Measurements from ENCODE around the gene CRYBG3. TPM values are rescaled to one million over a fixed set of nuclear protein-coding genes. Genes with fewer than 3 reads are reported as not detected.

CRYBG3 gene
- total RNA-seq, 1 donor from 2014 or later = 13.4 TPM

GRCh38 chr3:97956051-97956450 lies 134.2 kb downstream of the CRYBG3 start:
- FAIRE-seq = no peak
- DNase-seq (ENCODE audit: low read depth) = no peak
- TF ChIP-seq CTCF (IDR thresholded peaks at IDR 0.05; ENCODE audit: insufficient read depth, low read length, severe bottlenecking) = no peak
- Histone ChIP-seq H3K27me3 (ENCODE audit: control insufficient read depth, insufficient read depth, low read length) (no peaks in the 10 kb centered on the region), H3K4me3 (ENCODE audit: low read depth, low read length) (no peak overlapping the region), H3K36me3 (ENCODE audit: control insufficient read depth, insufficient read depth, low read length) (peaks cover 5% of the 10 kb centered on the region)

GRCh38 chr3:97957617-97958311 lies 136.0 kb downstream of the CRYBG3 start:
- DNase-seq (ENCODE audit: low read depth) (no peak), FAIRE-seq (no peak)
- H3K36me3 ChIP-seq (ENCODE audit: control insufficient read depth, insufficient read depth, low read length) = peaks cover 5% of the 10 kb centered on the region
- no peak overlapping the region for H3K4me3 ChIP-seq (ENCODE audit: low read depth, low read length)
- no peak for TF ChIP-seq CTCF (IDR thresholded peaks at IDR 0.05; ENCODE audit: insufficient read depth, low read length, severe bottlenecking)
- no peaks in the 10 kb centered on the region for H3K27me3 ChIP-seq (ENCODE audit: control insufficient read depth, insufficient read depth, low read length)

GRCh38 chr3:97958396-97958795 lies 136.6 kb downstream of the CRYBG3 start:
- Histone ChIP-seq H3K27me3 (ENCODE audit: control insufficient read depth, insufficient read depth, low read length) (no peaks in the 10 kb centered on the region), H3K4me3 (ENCODE audit: low read depth, low read length) (no peak overlapping the region), H3K36me3 (ENCODE audit: control insufficient read depth, insufficient read depth, low read length) (peaks cover 5% of the 10 kb centered on the region)
- FAIRE-seq (no peak), DNase-seq (ENCODE audit: low read depth) (no peak)
- no peak for TF ChIP-seq CTCF (IDR thresholded peaks at IDR 0.05; ENCODE audit: insufficient read depth, low read length, severe bottlenecking)

GRCh38 chr3:97958796-97959195 lies 137.0 kb downstream of the CRYBG3 start:
- FAIRE-seq (no peak), DNase-seq (ENCODE audit: low read depth) (no peak)
- H3K27me3 ChIP-seq (ENCODE audit: control insufficient read depth, insufficient read depth, low read length) = no peaks in the 10 kb centered on the region
- peaks cover 5% of the 10 kb centered on the region for H3K36me3 ChIP-seq (ENCODE audit: control insufficient read depth, insufficient read depth, low read length)
- no peak for TF ChIP-seq CTCF (IDR thresholded peaks at IDR 0.05; ENCODE audit: insufficient read depth, low read length, severe bottlenecking)
- H3K4me3 ChIP-seq (ENCODE audit: low read depth, low read length) = no peak overlapping the region

GRCh38 chr3:97959872-97960271 lies 138.1 kb downstream of the CRYBG3 start:
- Histone ChIP-seq H3K27me3 (ENCODE audit: control insufficient read depth, insufficient read depth, low read length) (no peaks in the 10 kb centered on the region), H3K36me3 (ENCODE audit: control insufficient read depth, insufficient read depth, low read length) (peaks cover 4% of the 10 kb centered on the region), H3K4me3 (ENCODE audit: low read depth, low read length) (no peak overlapping the region)
- TF ChIP-seq CTCF (IDR thresholded peaks at IDR 0.05; ENCODE audit: insufficient read depth, low read length, severe bottlenecking) = no peak
- DNase-seq (ENCODE audit: low read depth) (no peak), FAIRE-seq (no peak)

GRCh38 chr3:97960551-97960950 lies 138.7 kb downstream of the CRYBG3 start:
- peaks cover 4% of the 10 kb centered on the region for H3K36me3 ChIP-seq (ENCODE audit: control insufficient read depth, insufficient read depth, low read length)
- no peak overlapping the region for H3K4me3 ChIP-seq (ENCODE audit: low read depth, low read length)
- no peak for TF ChIP-seq CTCF (IDR thresholded peaks at IDR 0.05; ENCODE audit: insufficient read depth, low read length, severe bottlenecking)
- H3K27me3 ChIP-seq (ENCODE audit: control insufficient read depth, insufficient read depth, low read length) = no peaks in the 10 kb centered on the region
- DNase-seq (ENCODE audit: low read depth) (no peak), FAIRE-seq (no peak)

All from bronchial epithelial cell (primary cell).